ENCODE data around the gene SLC6A13.

SLC6A13 gene

DNA sequence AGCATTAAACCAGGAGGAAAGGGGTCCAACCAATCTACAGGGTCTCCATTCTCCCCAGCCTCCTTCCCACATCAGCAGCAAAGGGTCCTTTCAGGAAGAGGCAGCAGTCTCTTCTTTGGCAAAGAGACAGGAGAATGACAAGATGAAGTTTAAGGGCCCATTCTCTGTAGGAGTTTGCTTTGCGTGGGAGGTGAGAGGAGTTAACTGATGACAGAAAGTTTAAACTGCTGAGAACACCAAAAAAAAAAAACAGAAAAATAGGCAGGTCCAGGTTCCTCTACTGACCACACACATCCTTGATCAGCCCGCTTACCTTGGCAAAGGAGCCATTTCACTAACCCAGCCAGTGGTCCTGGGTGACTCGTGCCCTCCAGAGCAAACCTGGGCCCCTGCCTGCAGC lies 5.7 kb downstream of the SLC6A13 start:
- DNase-seq (ENCODE audit: low read depth): no peak
- TF ChIP-seq, protein P1, sequence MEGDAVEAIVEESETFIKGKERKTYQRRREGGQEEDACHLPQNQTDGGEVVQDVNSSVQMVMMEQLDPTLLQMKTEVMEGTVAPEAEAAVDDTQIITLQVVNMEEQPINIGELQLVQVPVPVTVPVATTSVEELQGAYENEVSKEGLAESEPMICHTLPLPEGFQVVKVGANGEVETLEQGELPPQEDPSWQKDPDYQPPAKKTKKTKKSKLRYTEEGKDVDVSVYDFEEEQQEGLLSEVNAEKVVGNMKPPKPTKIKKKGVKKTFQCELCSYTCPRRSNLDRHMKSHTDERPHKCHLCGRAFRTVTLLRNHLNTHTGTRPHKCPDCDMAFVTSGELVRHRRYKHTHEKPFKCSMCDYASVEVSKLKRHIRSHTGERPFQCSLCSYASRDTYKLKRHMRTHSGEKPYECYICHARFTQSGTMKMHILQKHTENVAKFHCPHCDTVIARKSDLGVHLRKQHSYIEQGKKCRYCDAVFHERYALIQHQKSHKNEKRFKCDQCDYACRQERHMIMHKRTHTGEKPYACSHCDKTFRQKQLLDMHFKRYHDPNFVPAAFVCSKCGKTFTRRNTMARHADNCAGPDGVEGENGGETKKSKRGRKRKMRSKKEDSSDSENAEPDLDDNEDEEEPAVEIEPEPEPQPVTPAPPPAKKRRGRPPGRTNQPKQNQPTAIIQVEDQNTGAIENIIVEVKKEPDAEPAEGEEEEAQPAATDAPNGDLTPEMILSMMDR (conservative IDR thresholded peaks at IDR 0.05; ENCODE audit: control insufficient read depth, insufficient read depth, low read depth, low read length): no peak
- H3K4me3 ChIP-seq (ENCODE audit: control insufficient read depth, low read depth, low read length): no peak overlapping the region

DNA sequence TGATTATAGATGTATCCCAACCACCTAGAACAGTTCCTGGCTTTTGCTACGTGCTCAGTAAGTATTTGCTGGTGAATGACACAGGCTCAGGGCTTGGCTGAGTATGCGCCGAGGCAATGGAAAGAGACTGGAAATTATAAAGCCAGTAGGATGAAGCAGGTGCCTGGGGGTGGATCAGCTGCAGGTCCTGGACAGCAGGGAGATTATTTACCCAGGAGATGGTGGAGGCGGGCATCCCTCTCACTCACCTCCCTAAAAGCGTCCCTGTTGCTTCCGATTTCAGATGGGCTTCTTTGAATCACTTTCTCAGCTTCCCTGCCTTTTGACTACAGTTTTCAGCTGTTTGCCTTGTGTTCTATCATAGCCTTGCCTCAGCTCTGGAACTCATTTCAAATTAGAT lies 6.4 kb downstream of the SLC6A13 start:
- TF ChIP-seq, protein P1 (conservative IDR thresholded peaks at IDR 0.05; ENCODE audit: control insufficient read depth, insufficient read depth, low read depth, low read length): no peak
- no peak for DNase-seq (ENCODE audit: low read depth)
- H3K4me3 ChIP-seq (ENCODE audit: control insufficient read depth, low read depth, low read length): no peak overlapping the region

DNA sequence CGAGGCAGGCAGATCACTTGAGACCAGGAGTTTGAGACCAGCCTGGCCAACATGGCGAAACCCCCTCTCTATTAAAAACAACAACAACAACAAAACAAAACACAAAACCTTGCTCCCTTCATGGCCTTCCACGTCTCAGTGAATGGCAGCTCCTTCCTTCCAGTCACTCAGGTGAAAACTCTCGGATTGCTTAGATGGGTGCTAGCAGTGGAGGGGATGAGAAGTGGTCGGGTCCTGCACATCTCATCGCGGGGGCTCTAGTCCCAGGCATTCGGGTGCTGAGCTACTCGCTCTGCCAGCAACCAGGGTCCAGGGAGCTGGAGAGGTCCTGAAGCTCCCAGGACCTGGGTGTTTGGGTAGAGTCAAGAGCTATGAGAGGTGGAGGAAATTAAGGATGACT lies 7.7 kb downstream of the SLC6A13 start:
- no peak overlapping the region for H3K4me3 ChIP-seq (ENCODE audit: control insufficient read depth, low read depth, low read length)
- TF ChIP-seq, protein P1 (conservative IDR thresholded peaks at IDR 0.05; ENCODE audit: control insufficient read depth, insufficient read depth, low read depth, low read length): no peak

DNA sequence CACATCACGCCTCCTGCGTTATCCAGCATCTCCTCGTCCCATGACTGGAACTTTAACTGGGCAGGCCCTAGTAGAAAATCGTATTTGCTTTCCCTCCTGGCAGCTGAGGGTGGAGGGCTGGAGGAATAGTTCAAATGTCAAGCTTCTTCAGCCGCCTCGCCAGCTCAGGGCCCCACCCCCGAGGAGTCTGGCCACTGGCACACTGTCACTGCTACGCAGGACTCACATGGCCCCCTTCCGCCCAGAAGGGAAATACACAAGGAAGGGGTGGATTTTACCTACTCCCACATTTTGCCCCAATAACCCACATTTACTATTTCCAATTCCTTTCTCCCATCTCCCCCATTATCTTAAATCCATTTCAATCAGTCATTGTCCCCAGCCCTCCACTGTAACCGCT lies 8.6 kb downstream of the SLC6A13 start:
- TF ChIP-seq, protein P1 (conservative IDR thresholded peaks at IDR 0.05; ENCODE audit: control insufficient read depth, insufficient read depth, low read depth, low read length): no peak
- no peak overlapping the region for H3K4me3 ChIP-seq (ENCODE audit: control insufficient read depth, low read depth, low read length)
- no peak for DNase-seq (ENCODE audit: low read depth)

More for the DNA sequence above, 7.7 kb downstream of the SLC6A13 start:
- DNase-seq (ENCODE audit: low read depth): no peak

DNA sequence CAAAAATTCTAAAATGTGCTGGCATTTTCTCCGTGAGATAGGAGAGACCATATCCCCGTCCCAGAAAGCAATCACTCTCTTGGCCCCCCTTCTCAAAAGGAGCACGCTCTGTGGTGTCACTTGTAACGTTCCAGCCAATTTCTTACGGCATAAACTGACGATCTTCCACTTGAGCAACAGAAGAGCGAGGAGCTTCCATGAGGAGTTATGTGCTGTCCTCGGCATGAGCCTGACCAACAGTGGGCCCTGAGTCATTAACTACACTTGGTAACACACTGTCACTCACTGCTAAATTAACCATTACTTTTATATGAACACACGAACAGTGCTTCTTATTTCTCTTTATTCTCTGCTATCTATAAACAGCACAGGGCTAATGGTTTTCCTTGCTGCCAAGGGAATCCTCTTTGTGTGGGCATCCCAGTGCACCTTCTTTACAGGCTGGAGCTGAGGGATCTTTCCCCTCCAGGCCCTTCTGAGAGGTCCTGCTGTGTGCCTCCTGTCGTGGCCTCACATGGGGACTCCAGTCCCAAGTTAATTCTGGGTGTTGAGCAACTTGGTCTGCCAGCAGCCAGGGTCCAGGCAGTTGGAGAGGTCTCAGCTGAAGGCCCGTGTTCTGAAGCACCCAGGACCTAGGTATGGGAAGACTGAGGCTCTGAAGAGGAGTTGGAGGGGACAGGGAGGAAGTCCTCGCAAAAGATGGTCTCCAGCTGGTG lies 9.4 kb downstream of the SLC6A13 start:
- H3K4me3 ChIP-seq (ENCODE audit: control insufficient read depth, low read depth, low read length): no peak overlapping the region
- TF ChIP-seq, protein P1 (conservative IDR thresholded peaks at IDR 0.05; ENCODE audit: control insufficient read depth, insufficient read depth, low read depth, low read length): no peak
- no peak for DNase-seq (ENCODE audit: low read depth)

DNA sequence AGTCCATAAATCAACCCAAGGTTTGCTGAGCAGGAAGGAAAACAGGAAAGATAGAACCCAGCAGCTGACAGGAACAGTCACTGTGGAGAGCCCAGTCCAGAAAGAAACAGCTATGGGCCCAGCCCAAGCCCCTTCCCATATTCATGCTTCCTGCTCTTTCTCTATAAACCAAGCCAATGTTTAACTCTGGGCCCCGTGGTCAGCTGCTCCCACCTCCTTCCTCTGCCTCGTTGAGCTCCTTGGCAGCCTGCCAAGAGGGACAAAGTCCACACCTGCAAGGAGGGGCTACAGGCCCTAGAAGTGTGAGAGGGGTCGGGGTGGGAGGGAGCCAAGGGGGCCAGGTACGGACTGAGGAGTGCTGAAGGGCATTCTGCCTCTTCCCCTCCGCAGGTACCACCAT lies 10.0 kb downstream of the SLC6A13 start:
- TF ChIP-seq, protein P1 (conservative IDR thresholded peaks at IDR 0.05; ENCODE audit: control insufficient read depth, insufficient read depth, low read depth, low read length): no peak
- DNase-seq (ENCODE audit: low read depth): no peak
- H3K4me3 ChIP-seq (ENCODE audit: control insufficient read depth, low read depth, low read length): no peak overlapping the region

All from fibroblast of mammary gland (primary cell).